NCI-H446 treated with DMSO at 0.1 percent for 48 hours (cell line): Measurements from ENCODE around the gene HAVCR2.

Experiments
- DNase-seq: peaks from one replicate; lab custom pipeline; 2025; lab: John Stamatoyannopoulos, UW

Gene HAVCR2

DNA sequence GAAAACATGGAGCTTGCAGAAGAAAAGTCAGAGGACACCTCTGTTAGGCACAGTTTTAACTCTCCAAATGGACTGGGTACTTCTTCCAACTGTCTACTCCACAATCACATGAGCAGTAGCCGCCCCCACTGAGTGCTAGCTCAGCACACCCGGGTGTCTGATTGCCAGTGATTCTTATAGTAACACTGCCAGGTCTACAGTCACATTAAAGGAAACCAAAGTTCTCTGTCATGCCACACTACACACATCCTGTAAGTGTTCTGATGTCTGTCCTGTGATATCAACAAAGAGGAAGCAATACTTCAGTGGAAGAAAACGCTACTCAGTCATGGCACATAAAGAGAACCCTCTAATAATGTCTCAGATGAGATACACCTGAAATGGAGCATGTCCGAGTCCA, at the start of gene HAVCR2:
Gene HAVCR2, minus strand, starts transcription at position 69 of the 400 bp plus-strand sequence. Its CDS starts 61 bp downstream, at position 8.
- DNase-seq: no peak

DNA sequence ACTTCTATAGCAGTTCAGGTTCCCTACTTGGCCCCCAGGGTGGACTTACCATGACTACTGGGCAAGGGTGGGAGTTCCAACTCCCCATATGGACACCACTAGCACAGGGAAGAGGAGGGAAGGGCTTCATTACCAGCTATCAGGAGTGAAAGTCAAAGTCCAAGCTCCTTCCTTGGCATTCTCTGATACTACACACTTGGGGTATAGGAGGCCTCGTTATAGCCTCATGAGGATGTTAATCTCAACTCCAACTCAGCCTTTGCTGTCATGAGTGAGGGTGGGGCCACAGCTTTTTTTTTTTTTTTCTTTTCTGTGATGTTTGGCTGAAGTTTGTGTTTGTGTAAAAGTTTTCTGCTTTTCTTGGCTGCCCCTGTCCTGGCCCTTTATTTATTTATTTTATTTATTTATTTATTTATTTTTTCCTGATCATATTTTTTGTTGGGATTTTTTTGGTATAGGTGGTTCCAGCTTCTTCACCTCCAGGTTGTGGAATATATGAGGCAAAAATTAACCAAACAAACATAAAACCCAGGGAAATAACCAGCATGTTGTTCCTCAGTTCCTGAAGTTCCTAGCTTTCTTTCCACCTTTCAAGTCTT, 48.5 kb upstream of the HAVCR2 start:
- no peak for DNase-seq

DNA sequence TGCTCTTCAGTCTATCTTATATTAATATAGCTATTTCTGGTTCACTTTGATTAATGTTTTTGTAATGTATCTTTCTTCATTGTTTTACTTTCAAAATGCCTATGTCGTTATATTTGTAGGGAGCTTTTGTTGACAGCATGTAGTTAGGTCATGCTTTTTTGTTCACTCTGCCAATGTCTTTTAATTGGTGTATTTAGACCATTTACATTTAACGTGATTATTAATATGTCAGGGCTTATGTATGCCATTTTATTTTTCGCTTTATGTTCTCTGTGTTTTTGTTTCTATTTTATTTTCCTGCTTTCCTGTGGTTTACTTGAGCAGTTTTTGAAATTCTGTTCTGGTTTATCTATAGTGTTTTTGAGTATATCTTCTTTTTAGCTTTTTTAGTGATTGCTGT, 46.5 kb upstream of the HAVCR2 start:
- DNase-seq: no peak

DNA sequence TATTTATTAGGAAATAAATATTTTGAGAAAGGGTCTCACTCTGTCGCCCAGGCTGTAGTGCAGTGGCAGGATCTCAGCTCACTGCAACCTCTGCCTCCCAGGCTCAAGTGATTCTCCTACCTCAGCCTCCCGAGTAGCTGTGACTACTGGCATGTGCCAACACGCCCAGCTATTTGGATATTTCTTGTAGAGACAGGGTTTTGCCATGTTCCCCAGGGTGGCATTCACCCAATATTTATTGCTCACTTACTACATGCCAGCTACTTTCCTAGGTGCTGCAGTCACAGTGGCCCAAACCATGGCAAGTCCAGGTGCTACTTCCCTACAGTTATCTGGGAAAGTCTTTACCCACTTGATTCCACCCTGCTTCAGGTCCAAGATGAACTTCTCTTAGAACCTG, 42.2 kb upstream of the HAVCR2 start:
- DNase-seq: no peak

DNA sequence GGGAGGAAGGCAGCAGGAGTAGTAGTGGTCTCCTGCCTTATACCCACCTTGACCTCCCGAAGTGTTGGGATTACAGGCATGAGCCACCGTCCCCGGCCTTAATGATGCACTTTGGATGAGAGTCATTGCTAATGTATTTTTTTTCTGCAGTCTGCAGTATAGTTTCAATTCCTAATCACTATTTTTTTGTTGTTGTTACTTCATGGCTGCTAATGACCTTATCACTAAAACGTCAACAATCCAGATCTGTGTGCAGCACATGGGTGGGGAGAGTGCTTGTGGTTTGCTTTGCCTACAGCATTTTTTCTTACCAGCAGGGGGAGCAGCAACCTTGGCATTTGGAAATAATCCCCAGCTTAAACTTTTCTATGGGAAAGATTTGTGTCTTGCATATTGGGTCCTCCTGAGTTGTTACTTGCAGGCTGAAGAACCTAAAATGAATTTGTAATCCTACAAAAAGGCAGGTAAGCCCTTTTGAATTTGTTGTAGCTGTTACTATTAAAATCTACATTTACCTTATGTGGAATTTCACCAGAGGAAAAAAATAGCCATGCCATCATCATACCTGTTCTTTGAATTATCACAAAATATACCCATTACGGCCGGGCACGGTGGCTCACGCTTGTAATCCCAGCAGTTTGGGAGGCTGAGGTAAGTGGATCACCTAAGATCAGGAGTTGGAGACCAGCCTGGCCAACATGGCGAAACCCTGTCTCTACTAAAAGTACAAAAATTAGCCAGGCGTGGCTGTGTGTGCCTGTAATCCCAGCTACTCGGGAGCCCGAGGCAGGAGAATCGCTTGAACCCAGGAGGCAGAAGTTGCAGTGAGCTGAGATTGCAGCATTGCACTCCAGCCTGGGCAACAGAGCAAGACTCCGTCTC, 40.1 kb upstream of the HAVCR2 start:
- peak; percentile 2 for DNase-seq

DNA sequence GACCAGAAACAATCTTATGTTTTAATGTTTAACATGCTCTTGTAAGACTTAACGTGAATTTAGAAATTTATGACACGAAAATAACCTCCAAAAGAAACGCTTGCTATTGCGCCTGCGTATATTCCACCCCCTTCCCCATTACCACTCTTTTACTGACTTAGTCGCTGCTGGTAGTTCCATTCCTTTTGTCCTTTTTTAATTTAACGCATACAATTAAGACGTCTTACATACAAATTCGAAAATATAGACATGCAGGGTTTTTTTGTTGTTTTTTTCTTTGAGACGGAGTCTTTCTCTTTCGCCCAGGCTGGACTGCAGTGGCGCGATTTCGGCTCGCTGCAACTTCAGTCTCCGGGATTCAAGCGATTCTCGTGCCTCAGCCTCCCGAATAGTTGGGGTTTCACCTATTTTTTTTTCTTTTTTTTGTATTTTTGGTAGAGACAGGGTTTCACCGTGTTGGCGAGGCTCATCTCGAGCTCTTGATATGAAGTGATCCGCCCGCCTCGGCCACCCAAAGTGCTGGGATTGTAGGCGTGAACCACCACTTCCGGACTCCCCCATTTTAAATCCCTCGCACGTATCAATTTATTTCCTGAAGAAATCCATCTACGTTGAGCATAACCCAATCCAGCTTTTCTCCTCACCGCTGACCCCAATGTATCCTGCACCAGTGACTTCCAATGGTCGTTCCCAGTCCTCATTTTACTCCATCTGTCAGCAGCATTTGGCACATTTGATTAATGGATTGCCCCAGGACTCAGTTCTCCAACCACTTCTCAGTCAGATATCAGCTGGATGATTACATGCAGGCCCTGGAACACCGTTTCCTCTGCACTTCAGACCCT, 34.5 kb upstream of the HAVCR2 start:
- peak; percentile 75 for DNase-seq

DNA sequence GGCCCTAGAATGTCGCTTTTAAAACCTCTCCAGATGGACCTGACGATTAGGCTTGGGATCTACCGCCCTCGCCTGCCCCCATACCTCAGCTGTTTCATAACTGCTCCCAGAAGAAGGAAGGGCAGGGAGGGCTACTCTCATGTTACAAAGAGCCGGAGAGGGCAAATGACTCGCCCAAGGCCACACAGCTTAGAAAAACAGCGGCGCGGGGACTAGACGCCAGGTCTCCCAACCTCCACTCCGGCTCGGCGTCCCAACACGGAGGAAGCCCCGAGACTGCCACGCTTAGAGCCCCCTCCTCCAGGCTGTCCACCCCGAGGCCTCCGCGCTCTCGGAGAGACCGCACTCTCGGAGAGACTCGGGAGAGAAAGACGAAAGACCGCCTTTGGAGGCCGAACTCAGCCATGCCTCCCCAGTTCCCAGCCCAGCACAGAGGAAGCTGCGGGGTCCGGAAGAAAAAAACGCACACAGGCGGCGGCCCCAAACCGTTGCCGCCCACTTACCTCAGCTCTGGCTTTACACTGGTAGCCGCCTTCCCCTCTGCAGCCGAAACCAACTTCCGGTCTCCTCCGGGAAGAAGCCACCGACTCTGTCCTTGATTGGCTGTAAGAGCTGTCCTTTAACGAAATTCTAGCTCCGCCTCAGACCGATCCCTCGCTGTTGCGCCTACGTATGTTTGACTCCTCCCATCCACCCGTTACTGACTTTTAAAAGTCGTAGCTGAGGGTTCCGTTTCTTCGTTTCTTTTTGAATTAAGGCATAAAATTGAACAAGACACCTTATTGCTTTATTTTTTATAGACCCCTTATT, 33.7 kb upstream of the HAVCR2 start, which contains the start of gene MED7:
Gene MED7, minus strand, starts transcription at position 549 of the 810 bp plus-strand sequence. CDS start 3,434 bp downstream, outside the sequence.
- DNase-seq: peak; percentile 97

DNA sequence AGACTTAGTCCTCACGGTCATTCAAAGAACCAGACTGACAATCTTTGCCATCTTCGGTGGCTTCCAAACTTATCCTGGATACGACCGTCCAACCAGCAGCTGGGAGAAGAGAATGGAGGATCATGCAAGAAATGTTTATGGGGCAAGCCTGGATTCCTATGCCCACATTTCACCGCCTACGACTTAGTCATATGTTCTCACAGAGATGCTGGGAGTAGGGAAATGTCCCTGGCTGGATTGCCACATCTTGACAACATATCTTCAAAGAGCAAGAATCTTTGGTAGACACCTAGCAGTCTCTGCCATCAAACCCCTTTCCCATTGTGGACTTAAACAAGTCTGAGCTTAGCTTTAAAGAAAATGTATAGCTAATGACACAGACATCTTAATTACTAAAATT, 28.8 kb upstream of the HAVCR2 start:
- no peak for DNase-seq

DNA sequence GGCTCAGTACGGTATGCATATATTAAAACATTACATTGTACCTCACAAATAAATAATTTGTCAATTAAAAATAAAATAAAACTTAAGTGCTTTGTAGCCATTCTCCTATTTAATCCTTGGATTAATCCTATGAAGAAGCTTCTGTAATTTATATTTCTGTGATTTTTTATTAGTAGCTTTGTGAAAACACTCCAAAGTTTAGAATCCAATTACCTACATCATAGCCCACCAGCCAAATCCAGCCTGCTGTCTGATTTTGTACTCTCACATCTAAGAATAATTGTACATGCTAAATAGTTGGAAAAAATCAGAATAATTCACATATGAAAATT, 23.4 kb upstream of the HAVCR2 start:
- DNase-seq: no peak

DNA sequence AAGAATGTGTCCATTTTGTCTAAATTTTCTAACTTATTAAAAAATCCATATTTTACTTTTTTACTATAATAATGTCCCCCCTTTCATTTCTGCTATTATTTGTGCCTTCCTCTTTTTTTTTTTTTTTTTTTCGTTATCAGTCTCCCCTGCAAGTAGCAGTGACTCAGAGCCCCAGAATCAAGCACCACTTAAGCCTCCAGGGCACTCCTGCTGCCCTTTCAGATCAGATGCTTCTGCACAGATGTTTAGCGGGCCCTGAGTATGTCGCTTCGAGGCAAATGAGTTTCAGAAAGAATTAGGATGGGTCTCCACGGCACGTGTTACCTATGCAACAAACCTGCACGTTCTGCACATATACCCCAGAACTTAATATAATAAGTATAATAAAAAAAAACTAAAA, 22.1 kb upstream of the HAVCR2 start:
- DNase-seq: no peak

DNA sequence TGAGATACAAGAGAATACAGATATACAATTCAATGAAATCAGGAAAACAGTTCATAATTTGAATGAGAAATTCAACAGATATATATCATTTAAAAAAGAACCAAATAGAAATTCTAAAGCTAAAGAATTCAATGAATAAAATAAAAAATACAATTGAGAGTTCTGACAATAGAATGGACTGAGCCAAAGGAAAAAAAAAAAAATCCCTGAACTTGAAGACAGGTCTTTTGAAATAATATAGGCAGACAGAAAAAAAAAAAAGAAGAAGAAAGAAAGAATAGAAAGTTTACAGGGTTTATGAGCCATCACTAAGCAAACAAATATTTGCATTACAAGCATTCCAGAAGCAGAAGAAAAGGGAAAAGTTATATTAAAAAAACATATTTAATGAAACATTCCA, 12.9 kb upstream of the HAVCR2 start:
- DNase-seq: no peak

DNA sequence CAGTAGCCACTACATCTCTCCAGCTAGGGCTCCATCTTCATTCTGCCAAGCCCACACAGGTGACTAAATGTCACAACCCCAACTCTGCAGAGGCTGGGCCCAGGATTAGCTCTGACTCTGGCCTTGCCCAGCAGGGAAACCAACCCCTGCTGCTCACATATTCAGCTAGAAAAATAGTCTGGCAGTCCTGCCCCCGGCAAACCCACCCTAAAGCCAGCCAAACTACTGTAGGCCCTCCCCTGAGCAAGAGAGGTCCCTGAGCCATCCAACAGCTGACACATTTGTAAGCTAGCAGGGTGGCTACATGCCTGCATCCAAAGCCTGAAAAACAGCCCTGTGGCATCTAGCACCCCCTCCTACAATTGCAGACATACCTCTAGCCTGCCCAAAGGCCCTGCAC, 11.3 kb upstream of the HAVCR2 start:
- no peak for DNase-seq

DNA sequence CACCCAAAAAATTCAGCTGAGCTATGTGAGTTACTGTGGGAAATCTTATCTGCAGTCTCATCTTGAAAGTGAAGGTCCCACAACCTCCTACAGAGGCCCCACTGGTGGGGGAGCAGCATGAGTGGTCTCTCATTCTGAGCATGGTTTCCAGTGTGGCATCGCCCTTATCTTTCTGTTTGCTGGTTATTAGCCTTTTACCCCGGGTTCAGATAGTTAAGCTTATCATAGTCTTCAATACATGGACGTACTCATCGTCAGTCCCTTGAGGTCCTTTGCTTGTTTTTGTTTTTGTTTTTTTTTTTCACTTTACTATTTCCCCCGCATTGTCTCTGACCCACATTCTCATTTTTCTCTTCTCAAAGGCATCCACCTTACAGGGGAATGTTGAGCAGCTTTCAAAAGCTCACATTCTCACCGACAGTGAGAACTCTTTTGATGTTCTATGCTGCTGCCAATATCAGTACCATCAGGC, 7.7 kb upstream of the HAVCR2 start:
- DNase-seq: no peak

DNA sequence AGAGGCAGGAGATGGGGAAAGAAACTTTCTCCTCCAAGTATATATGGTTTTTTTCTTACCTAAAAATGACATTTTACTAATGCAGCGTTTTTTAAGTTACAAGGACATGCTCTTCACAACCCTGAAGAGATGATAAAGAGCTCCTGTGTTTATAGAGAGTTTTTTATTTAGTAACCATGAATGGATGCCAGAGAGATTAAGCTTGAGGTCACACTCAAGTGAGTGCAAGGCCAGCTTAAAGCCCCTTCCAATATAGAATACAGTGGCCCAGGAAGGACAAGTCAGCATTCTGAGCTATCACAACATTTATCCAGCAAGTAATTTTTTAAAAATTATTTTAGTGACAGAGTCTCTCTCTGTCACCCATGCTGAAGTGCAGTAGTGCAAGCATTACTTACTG, 6.7 kb upstream of the HAVCR2 start:
- DNase-seq: no peak

DNA sequence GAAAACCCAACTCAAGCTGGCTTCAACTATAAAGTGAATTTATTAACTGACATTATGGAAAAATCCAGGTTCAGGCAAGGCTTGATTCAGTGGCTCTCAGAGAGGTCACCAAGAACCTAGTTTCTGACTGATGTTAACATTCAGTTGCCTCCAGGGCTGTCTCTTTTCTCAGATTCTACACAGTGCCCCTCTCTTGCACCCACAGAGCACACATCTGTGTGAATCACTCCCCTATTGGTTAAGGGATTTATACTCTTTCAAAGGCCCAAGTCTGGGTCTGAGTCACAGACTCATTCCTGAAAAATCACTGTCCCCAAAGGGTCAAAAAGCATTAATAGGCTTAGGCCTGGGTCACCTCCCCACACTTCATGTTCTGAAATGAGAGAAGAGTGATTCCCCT, 6.2 kb upstream of the HAVCR2 start:
- DNase-seq: no peak

DNA sequence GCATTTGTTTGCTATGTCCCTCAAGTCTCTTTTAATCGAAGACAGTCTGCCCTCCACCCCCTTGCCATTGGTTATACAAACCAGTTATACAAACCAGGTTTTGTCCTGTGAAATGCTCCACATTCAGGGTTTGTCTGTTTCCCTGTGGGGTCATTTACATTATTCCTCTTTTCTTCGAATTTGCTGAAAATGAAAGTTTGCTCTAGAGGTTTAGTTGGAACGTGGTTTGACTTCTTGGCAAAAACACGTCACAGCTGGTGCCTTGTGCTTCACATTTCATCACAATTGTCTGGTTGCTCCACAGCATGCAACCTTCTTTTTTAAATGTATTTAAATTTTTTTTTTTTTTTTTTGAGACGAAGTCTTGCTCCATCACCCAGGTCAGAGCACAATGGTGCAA, 4.2 kb upstream of the HAVCR2 start:
- no peak for DNase-seq

DNA sequence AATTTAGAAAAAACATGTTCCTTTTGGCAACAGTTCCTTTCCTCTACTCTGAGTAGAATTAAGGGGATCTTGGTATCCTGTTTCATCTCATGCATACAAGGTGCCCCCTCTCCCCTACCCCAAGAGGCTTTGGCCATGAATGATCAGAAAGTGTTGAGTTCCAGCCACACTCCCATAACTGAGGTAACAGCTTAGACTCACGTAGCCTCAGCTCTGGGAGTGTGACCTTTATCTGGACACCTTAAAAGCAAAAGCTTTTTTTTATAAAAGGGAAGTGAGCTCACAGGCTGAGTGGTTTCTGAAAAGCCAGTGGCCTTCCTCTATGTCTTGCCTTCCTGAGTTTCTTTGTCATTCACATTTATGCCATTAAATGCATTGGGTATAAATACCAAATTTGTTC, 900 bp upstream of the HAVCR2 start:
- no peak for DNase-seq

DNA sequence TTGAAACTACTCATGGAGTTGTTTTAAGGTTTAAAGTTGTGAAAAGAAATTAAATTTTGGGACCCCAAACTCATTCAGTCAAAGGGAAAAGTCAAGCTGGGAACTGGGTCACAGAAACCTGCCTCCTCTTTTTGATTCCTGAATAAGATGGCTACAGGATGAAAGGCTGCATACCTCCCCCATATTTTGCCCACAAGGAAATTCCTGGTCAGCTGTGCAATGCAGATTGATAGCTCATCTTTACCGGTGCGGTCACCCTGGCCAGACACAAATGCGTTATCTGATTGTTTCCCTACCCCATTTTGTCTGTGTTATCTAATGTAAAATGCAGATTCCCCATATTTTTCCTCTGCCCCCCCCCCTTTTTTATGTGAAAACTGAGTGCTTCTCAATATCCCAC, 1.3 kb downstream of the HAVCR2 start:
- no peak for DNase-seq

DNA sequence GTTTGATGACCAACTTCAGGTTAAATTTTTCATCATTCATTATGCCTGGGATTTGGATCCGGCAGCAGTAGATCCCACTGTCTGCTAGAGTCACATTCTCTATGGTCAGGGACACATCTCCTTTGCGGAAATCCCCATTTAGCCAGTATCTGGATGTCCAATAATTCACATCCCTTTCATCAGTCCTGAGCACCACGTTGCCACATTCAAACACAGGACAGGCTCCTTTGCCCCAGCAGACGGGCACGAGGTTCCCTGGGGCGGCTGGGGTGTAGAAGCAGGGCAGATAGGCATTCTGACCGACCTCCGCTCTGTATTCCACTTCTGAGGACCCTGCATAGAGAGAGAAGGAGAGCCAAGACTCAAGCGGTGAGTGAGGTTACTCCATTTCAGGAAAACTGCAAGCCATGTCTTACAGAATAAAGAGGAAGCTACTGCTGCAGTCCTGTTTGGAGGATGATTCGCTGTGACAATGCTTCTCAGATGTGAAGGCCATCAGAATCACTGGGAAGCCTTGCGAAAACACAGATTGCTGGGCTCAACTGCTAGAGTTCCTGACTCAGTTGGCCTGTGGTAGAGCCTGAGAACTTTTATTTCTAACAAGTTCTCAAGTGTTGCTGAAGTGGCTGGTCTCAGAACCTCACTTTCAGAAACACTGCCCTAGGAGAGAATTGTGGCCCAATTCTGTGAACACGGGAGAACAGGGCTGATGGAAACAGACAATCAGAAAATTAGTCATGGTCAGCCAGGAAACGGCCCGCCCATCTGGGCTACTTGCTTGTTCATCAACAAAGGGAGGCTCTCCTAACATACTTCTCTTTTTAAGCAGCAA, 2.0 kb downstream of the HAVCR2 start:
- DNase-seq: no peak

DNA sequence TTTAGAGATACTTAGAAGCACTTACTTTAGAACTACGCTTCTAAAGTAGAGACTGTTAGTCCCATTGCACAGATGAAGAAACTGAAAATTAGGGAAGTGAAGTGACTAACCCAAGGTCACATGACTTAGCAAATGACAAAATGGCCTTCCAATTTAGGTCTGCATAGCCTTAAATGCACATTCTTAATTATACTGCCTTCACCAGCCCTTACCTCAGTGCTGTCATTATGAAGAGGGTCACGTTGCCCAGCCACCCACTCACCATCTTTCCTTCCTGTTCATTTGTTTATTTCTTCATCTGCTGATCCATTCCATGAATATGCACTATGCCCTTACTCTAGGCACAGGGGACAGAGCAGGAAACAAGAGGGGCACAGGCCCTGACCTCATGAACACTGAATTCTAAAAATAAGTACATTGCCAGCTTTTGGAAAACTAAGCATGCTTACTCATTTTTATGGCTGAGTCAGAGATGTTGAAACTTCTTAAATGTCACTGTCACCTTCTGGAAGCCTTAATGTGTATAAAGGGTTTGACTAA, 8.6 kb downstream of the HAVCR2 start:
- DNase-seq: no peak
